GM20431 (cell line): Measurements from ENCODE around the gene GPRC5A.

Source experiments
- in situ Hi-C: fragments of 300-500 bp; cut with MseI, MboI; formaldehyde crosslinking; loops from one replicate; pipeline ENCODE4 v1.15.0; 2020; ENCODE audit warnings: low sequenced_read_pairs; ENCODE audit not compliant: unreplicated experiment

Gene GPRC5A

DNA sequence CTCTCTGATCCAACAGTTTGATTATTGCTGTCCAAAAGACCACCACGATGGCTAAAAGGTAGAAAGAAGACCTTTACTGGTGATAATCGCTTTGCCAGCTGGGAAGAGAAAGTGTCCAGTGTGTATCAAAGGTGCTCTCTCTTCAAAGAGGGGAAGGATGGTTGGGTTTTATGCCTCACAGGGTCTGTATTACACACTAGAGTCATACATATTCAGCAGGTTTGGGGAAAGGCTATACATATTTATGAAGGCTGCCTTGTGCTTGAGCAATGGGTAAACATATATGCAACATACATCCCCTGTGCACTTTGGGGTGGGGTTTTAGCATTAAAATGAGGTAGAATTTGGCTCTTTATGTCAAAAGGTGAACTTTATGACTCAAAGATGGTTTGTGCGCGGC is 42.4 kb downstream of the GPRC5A start:
- in situ Hi-C loops, result no loop called here

DNA sequence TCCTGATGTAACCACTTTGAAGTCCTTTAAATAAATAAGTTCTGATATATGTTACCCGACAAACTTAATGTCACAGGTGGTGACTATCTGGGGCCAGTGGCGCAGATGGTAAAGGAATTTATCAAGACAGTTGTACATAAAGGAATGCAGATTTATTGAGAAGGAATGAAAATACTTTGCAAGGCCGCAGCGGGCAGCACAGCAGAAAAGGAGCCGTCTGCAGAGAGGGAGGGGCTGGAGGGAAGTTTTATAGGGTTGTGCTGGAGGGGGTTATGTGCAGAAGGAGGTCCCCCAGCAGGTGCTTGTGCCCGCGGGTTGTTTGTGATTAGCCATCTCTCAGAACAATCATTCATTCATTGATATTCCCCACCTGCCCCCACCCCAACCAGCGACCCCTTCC is 43.2 kb downstream of the GPRC5A start:
- in situ Hi-C loops, result no loop called here

- in situ Hi-C loops, result no loop called here
Observed at GRCh38 chr12:12936983-12937491, 45.7 kb downstream of the GPRC5A start.

GRCh38 chr12:12938541-12938940 is 47.2 kb downstream of the GPRC5A start:
- in situ Hi-C loops, result no loop called here

GRCh38 chr12:12939888-12940287 is 48.5 kb downstream of the GPRC5A start:
- in situ Hi-C loops, result no loop called here

DNA sequence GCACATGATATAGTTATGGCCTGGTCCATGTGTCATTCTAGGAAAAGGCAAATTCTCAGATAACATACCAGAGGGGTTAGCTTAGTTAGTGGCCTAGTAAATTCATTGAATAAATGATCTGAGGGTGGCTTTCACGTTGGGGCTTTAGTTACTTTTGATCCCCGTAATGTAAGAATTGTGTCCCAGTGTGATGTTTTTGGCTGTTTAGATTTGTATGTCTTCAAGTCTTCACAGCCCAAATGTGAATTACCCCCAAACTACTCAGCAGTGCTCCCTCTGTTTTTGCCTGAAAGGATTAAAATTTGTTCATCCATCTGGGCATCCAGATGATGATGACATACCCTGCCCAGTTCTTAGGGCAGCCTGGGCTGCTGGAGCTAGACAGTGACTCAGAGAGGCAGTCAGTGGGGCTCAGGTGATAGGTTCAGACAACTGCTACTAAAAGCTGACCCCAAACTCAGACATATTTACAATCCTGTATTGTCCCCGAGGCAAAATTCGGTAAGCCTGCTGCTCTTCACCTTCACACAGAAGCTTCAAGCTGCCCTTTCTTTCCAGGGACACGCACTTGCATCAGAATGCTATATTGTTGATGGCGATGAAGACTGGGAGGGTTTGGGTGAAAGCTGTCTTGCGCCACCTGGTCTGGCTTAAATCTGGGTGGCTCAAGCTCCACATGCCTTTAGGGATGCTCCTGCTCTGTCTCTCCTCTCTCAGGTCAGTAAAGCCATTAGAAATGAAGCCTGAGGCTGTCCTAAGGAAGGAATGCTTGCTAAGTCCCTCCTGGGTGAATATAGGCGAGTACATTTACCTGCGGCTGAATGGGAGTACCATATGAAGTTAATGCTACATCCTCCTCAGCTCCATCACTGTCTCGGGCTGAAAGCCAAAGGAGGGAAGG is 50.3 kb downstream of the GPRC5A start:
- in situ Hi-C loops, result no loop called here

DNA sequence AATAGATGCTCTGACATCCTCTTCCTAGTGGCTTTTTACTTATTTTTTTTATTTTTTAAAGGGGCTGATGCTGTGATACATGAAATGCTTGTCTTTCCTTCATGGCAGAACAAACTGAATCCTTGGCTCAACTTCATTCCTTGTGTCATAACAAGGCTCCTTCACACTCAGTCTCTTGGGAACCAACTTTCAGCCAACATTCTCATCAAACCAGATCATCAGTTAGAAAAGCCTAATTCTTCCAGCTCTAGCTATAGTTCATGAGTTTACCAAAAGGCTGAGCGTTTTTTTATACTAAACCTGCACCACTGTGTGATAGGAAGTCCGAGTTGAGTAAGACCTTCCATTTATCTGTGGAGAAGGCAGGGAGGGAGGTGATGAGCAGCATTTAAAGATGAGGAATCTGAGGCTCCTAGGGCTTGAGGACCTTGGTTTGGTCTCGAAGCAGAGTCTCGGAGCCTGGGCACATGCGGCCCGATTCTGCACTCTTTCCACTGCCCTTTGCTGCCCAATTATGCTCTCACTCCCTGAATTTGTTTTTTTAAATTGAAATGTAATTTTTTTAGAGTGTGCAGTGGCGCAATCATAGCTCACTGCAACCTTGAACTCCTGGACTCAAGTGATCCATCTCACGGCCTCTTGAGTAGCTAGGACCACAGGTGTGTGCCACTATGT is 52.4 kb downstream of the GPRC5A start:
- in situ Hi-C loops, result no loop called here

DNA sequence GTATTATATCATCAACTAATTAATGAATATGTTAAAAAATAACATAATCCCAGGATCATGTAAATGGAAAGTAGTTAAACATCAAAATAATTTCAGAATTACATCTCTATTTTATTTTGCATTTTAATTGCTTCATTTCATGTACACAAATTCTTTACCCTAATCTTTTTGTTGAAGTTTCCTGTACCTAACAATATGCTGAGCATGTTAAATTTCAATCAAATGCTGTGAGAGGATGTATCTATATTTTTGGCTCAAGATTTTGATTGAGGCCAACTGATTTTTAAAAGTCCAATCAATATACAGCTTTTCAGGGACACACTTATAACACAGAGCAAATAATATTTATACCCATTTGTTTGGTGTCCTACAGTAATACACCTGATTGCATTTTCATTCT is 54.2 kb downstream of the GPRC5A start:
- in situ Hi-C loops, result no loop called here

DNA sequence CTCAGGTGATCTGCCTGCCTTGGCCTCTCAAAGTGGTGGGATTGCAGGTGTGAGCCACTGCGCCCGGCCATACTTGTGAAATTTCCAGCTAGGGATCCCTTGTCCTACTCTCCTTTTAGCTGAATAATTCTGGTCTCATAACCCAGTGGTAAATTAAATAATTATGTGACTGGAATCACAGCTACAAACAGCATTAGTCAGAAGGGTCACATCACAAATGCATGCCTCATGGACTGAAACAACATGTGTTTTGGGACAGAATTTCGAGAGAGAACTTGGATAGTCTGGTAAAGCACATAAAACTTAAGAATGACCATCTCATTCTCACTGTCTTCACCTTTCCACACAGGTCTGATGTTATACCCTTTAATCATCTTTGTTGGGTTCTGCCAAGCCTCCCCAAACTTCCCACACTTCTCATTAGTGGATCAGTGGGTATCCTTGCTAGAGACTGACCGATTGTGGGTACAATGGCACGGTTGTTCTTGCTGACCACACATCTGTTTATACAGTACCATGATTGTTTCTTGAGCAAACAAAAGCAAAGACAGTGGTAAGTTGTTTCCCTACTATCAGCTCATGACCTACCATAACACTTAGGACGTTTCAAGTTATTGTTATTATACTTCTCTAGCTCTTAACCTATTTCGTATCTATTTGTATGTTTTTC is 55.5 kb downstream of the GPRC5A start:
- in situ Hi-C loops, result no loop called here

DNA sequence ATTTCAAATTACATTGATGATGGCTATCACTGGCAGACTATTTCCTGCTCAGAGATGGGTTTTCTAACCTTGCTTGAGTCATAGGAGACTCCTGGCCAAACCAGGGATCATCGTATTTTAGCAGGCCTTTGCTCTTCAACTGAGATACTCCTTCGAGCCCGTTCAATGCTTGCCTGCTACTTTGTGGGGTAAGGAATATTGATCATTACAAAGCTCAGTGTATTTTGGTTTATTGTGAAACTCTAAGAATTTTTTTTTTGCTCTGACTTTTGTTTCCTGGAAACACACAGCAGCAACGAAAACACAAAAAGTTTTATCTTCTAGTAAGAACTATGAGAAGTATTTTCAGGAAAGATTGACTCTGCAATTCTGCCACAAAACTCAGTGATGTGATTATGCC is 56.5 kb downstream of the GPRC5A start:
- in situ Hi-C loops, result no loop called here

DNA sequence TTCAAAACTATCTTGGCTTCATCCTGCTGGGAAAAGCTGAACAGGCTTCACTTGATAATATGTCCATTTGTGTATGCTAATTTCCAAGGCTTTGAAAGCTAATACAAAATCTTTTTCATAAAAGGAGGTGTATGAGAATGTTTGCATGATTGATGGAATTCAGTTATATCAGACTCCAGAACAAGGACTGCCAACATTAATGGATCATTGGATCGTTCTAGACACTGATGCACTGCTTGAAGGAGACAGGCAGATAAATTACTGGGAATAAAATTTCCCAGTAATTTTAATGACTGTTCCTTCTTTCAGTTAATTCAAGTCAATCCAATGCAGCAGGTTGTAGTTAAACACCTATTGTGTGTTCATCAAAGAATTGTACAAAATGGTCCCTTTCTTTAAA is 60.1 kb downstream of the GPRC5A start:
- in situ Hi-C loops, result no loop called here

DNA sequence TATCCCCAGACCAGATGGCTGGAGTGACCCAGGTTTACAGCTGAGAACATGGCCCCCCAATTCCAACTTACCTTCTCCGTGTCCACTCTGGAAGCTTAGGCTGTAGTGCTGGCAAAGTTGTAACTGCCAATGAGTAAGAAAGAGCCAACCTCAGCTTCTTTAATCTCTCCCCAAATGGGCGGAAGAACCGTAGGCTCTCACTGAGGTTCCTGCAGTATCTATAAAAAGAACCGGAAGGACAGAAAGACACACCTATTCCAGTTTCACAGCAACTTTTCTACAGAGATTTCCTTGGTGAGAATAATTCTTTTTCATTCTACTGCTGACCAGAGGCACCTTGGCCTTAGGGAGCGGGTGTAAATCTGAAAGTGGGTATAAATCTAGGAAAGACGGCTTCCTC is 60.7 kb downstream of the GPRC5A start, which contains the start of gene GPRC5D:
TSS of gene GPRC5D (minus strand) at position 135 of the 400 bp plus-strand sequence. CDS start 1,786 bp downstream, outside the sequence.
- in situ Hi-C loops, result no loop called here

DNA sequence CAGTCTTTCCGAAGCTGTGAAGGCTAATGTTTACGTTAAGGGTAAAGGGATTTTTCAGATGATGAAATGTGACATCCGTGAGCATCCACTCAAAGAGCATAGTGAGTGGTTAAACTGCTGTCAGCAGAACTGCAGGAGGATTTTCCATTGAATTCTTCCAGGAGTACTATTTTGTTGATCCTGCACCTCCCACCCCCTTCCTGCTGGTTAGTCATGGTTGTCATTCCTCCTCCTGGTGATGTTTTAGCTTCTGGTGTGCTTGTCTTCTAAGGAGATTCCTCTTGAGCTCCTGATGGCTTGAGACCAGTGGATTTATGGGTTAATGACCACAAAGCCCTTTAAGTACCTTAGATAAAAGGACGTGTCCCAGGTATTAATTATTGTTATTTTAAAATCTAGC is 63.0 kb downstream of the GPRC5A start:
- in situ Hi-C loops, result no loop called here

- in situ Hi-C loops, result no loop called here
Observed at GRCh38 chr12:12954878-12955625, 63.7 kb downstream of the GPRC5A start.

GRCh38 chr12:12958886-12959285 is 67.5 kb downstream of the GPRC5A start:
- in situ Hi-C loops, result no loop called here

DNA sequence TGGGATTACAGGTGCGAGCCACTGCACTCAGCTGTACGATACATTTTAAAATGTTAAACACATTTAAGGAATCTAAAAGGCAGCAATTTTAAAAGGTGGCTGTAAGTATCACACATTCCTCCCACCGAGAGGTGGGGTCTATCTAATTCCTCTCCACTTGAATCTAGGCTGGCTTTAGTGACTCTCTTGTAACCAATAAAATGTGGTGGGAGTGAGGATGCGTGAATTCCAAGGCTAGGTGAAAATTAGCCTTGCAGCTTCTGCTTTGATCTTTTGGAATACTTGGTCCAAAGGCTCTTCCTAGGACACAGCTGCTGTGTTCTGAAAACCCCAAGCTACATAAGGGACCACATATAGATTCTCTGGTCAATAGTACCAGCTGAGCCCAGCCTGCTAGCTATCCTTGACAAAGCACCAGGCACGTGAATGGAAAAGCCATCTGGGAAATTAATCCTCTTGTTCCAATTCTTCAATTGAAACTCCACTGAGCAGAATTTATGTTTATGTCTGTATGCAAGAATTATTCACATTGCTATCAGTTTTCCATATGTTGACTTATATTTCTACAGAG is 69.4 kb downstream of the GPRC5A start:
- in situ Hi-C loops, result no loop called here

DNA sequence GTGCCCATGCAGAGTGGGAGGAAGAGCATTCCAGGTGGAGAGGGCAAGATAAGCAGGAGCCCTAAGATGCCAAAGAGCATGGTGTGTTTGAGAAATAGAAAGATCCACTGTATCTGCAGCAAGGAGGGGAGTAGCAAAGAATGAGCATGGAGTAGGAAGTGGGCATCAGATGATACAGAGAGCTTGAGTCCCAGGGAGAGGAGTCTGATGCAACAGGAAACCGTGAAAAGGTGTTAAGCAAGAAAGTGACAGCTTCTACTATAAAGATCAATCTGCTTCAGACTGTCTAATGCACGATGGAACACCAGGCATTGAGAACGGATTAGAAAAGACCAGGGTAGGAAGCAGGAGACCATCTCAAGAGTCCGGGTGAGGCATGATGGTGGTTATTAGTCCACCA is 72.9 kb downstream of the GPRC5A start:
- in situ Hi-C loops, result no loop called here

DNA sequence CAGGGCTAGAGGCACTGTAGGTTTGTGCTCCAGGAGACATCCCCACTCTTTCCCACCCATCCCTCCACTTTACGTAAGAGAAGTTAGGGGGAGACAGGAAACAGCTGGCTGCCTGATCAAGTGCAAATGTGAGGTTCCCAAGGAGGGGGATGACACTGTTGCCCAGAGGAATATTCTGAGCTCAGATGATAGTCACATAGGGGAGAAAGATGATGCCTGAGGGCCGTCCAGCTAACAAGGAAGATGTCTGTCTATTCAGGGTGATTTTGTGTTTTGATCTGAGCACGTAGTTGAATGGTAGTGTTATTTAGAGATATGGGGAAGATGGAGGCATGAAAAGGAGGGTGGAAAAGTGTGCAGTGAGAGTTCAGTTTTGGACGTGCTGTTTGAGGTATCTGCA is 74.5 kb downstream of the GPRC5A start:
- in situ Hi-C loops, result no loop called here
